ENCODE results near the gene PITPNM3. TPM values are rescaled to one million over a fixed set of nuclear protein-coding genes. Genes with fewer than 3 reads are reported as not detected.
A peak's percentile ranks its signal among the peaks of the same experiment; 100 is the strongest.

Gene PITPNM3
- total and polyA plus RNA-seq, 2 experiments from 2014 or later: 1.0 to 1.5 TPM

GRCh38 chr17:6430769-6431168, 125.6 kb downstream of the PITPNM3 start:
- no peak overlapping the region for H3K4me3 ChIP-seq
- no peaks in the 10 kb centered on the region for H3F3A ChIP-seq (replicated peaks; ENCODE audit: low read depth)
- no peaks in the 10 kb centered on the region for H3K9me2 ChIP-seq (ENCODE audit: insufficient read depth)
- peaks cover 13% of the 10 kb centered on the region; the same call in 2 of the 3 replicates for H3K36me3 Mint-ChIP-seq (ENCODE audit: low read depth)
- peaks cover 6% of the 10 kb centered on the region for H3K27me3 Mint-ChIP-seq (ENCODE audit: insufficient read depth, low read depth, poor library complexity)
- ATAC-seq (no peak), DNase-seq (ENCODE audit: low spot score) (no peak)
- H3K79me2 ChIP-seq (replicated peaks; ENCODE audit: insufficient read depth): no peaks in the 10 kb centered on the region
- H4K20me1 ChIP-seq (replicated peaks; ENCODE audit: insufficient read depth): no peaks in the 10 kb centered on the region
- H2AFZ ChIP-seq: no peak overlapping the region
- H3K27ac ChIP-seq (ENCODE audit: low read depth): no peak overlapping the region
- H3K4me2 ChIP-seq: no peak overlapping the region
- H3K27me3 ChIP-seq (ENCODE audit: insufficient read depth): no peaks in the 10 kb centered on the region
- H3K4me1 Mint-ChIP-seq: peaks cover 5% of the 10 kb centered on the region
- H3K36me3 ChIP-seq (ENCODE audit: insufficient read depth): 0 out of 2 replicates have a peak, but pooled peaks cover 3% of the 10 kb centered on the region
- TF ChIP-seq ZNF462 (CRISPR knock-in tag; IDR thresholded peaks at IDR 0.05) (no peak), STAT1 (IDR thresholded peaks at IDR 0.05; ENCODE audit: unreplicated experiment) (no peak), POLR2AphosphoS5 (IDR thresholded peaks at IDR 0.05; ENCODE audit: low read depth) (no peak), ZNF114 (CRISPR knock-in tag; IDR thresholded peaks at IDR 0.05) (no peak), ETS1 (IDR thresholded peaks at IDR 0.05) (no peak), EZH2phosphoT487 (IDR thresholded peaks at IDR 0.05; ENCODE audit: unreplicated experiment) (no peak), CTCF (conservative IDR thresholded peaks at IDR 0.05; ENCODE audit: low read depth in 2 of 2) (peak; percentile 28 to 59), EZH2 (IDR thresholded peaks at IDR 0.05; ENCODE audit: low read depth, unreplicated experiment) (no peak)
- H3K4me1 ChIP-seq (ENCODE audit: insufficient read depth): no peaks in the 10 kb centered on the region; the same call in 1 of the 2 replicates
- no peak overlapping the region for H3K4me3 Mint-ChIP-seq
- H3K27ac Mint-ChIP-seq: no peak overlapping the region
- H3K9me3 Mint-ChIP-seq: peaks cover 20% of the 10 kb centered on the region
